Ishikawa (cell line): Measurements from ENCODE around the gene DBT.

Experiments
- CEBPB ChIP-seq: IDR thresholded peaks from 2 replicates; pipeline ENCODE4 v1.6.1; 2012
- EP300 ChIP-seq: IDR thresholded peaks from 2 replicates; pipeline ENCODE4 v1.6.1; 2012; ENCODE audit warnings: borderline replicate concordance
- RAD21 ChIP-seq: IDR thresholded peaks from 2 replicates; pipeline ENCODE4 v1.6.1; 2012; ENCODE audit warnings: low read depth
- TEAD4 ChIP-seq: IDR thresholded peaks from 2 replicates; pipeline ENCODE4 v1.6.1; 2012
- YY1 ChIP-seq: IDR thresholded peaks from 2 replicates; pipeline ENCODE4 v1.6.1; 2012; ENCODE audit warnings: low read depth
- ZBTB7A ChIP-seq: IDR thresholded peaks from 2 replicates; pipeline ENCODE4 v1.6.1; 2012; ENCODE audit warnings: low read depth
- TF ChIP-seq, protein P1 (sequence below): IDR thresholded peaks from 2 replicates; pipeline ENCODE4 v1.6.1; 2012
- TF ChIP-seq, protein P2 (sequence below): IDR thresholded peaks from 2 replicates; pipeline ENCODE4 v1.6.1; 2012; ENCODE audit warnings: low read depth, mild to moderate bottlenecking

DNA sequence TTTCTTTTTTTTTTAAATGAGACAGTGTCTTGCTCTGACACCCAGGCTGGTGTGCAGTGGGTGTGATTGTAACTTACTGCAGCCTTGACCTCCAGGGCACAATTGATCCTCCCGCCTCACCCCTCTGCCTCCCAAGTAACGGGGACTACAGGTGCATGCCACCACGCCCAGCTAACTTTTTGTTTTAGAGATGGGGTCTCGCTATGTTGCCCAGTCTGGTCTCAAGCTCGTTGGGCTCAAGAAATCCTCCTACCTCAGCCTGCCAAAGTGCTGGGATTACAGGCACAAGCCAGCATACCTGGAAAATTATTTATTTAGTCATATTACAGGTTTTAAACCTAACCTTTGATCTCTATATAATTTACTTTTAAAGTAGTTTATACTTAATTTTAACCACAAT is 84.9 kb downstream of the DBT start:
- TF ChIP-seq ZBTB7A, result no peak
- TF ChIP-seq, protein P1, sequence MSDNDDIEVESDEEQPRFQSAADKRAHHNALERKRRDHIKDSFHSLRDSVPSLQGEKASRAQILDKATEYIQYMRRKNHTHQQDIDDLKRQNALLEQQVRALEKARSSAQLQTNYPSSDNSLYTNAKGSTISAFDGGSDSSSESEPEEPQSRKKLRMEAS, result no peak
- TF ChIP-seq, protein P2, sequence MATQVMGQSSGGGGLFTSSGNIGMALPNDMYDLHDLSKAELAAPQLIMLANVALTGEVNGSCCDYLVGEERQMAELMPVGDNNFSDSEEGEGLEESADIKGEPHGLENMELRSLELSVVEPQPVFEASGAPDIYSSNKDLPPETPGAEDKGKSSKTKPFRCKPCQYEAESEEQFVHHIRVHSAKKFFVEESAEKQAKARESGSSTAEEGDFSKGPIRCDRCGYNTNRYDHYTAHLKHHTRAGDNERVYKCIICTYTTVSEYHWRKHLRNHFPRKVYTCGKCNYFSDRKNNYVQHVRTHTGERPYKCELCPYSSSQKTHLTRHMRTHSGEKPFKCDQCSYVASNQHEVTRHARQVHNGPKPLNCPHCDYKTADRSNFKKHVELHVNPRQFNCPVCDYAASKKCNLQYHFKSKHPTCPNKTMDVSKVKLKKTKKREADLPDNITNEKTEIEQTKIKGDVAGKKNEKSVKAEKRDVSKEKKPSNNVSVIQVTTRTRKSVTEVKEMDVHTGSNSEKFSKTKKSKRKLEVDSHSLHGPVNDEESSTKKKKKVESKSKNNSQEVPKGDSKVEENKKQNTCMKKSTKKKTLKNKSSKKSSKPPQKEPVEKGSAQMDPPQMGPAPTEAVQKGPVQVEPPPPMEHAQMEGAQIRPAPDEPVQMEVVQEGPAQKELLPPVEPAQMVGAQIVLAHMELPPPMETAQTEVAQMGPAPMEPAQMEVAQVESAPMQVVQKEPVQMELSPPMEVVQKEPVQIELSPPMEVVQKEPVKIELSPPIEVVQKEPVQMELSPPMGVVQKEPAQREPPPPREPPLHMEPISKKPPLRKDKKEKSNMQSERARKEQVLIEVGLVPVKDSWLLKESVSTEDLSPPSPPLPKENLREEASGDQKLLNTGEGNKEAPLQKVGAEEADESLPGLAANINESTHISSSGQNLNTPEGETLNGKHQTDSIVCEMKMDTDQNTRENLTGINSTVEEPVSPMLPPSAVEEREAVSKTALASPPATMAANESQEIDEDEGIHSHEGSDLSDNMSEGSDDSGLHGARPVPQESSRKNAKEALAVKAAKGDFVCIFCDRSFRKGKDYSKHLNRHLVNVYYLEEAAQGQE, result no peak
- no peak for TF ChIP-seq RAD21
- TF ChIP-seq TEAD4, result no peak
- no peak for TF ChIP-seq CEBPB
- no peak for TF ChIP-seq YY1
- TF ChIP-seq EP300, result no peak
